GM18505 (cell line): ENCODE results near the gene RBP5.

Source experiments
- ATAC-seq: cut with Tn5 transposase; IDR thresholded peaks from one replicate; pipeline ENCODE4 v1.9.1; 2021; ENCODE audit not compliant: unreplicated experiment
- POLR2A ChIP-seq: IDR thresholded peaks from 4 replicates; pipeline ENCODE4 v1.6.1; 2011; ENCODE audit warnings: borderline replicate concordance; ENCODE audit not compliant: insufficient read depth, insufficient read length; ENCODE audit errors: extremely low read depth

The RBP5 gene, protein sequence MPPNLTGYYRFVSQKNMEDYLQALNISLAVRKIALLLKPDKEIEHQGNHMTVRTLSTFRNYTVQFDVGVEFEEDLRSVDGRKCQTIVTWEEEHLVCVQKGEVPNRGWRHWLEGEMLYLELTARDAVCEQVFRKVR

DNA sequence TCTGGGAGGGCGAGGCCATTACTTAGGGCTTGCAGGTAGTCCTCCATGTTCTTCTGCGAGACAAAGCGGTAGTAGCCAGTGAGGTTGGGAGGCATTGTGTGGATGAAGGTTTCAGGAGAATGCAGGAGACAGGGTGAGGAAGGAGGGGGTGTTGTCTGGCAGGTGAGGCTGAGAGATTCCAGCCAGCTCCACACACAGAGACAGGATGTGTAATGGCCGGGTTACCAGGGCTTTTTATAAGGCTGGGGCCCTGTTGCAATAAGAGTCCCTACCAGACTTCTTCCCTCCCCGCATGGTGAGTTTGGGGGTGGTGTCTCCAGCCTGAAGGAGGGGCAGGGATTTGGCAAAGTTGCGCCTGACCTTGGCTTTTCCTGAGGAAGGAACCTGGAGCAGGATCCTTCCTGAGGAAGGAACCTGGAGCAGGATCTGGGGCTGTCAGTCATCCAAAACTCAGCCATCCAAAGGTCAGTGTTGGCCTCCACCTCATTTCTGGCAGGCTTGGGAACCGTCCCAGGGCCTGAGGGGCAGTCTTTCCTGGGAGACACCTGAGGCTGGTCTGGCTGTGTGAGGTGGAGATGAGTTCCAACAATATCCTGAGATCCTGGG lies at the start of gene RBP5:
Gene RBP5 (minus strand): TSS at position 209 of the 606 bp plus-strand sequence. CDS start 114 bp downstream, at position 95.
- TF ChIP-seq POLR2A, result no peak
- ATAC-seq, result no peak

GRCh38 chr12:7178481-7178880 lies 49.8 kb upstream of the RBP5 start:
- no peak for TF ChIP-seq POLR2A
- ATAC-seq, result no peak

- no peak for TF ChIP-seq POLR2A
- no peak for ATAC-seq
These were observed 47.9 kb upstream of the RBP5 start for GRCh38 chr12:7176595-7176994.

DNA sequence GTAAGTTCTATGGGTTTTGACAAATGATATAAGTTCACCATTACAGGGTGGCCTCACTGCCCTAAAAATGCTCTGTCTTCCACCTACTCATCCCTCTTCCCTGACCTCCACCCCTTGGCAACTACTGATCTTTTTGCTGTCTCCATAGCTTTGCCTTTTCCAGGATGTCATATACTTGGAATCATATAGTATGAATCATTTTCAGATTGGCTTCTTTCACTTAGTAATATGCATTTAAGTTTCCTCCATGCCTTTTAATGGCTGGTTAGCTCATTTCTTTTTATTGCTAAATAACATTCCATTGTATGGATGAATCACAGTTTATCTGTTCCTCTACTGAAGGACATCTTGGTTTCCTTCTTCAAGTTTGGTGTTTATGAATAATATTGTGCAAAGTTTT lies 46.8 kb upstream of the RBP5 start:
- ATAC-seq, result no peak

DNA sequence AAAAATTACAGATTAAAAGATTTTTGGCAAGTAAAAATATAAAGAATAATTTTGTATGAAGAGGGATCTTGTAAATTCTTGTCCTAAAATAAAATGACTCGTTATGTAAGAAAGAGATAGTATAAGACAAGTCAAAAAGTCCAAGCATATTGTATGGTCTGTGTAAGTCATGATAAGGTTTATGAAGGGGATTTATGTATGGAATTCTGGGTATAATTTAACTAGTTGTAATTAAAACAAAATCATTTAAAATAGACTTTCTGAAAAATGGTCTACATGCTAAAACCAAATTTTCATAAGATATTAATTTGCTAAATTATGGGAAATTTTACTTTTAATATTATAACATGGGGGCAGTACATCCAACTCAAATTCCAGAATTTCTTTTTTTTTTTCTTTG lies 43.2 kb upstream of the RBP5 start:
- ATAC-seq, result no peak

More for the DNA sequence above, 46.8 kb upstream of the RBP5 start:
- TF ChIP-seq POLR2A, result no peak

GRCh38 chr12:7169951-7170350 lies 41.3 kb upstream of the RBP5 start:
- ATAC-seq, result no peak
- no peak for TF ChIP-seq POLR2A

More for the DNA sequence above, 43.2 kb upstream of the RBP5 start:
- no peak for TF ChIP-seq POLR2A

DNA sequence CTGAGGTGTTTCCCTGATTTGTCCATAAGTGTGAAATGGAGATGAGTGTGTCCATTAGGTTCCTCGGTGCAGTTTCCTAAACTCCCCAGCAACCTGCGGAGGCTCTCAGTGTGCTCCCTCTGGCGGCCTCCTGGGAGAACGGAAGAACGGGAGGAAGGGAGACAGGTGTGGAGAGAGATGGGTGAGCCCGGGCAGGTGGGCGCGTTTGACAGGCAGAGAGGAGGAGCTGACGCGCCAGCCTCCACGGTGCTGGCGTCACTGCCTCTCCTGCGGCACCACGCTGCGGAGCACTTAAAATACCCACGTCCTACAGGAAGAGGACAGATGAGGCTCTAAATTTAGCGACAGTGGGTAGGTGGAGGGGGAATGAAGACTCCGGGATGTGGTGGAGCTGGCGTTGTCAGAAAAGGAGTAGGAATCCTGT lies 34.0 kb upstream of the RBP5 start:
- no peak for TF ChIP-seq POLR2A
- ATAC-seq, result no peak

GRCh38 chr12:7161811-7162210 lies 33.1 kb upstream of the RBP5 start:
- no peak for ATAC-seq
- no peak for TF ChIP-seq POLR2A

DNA sequence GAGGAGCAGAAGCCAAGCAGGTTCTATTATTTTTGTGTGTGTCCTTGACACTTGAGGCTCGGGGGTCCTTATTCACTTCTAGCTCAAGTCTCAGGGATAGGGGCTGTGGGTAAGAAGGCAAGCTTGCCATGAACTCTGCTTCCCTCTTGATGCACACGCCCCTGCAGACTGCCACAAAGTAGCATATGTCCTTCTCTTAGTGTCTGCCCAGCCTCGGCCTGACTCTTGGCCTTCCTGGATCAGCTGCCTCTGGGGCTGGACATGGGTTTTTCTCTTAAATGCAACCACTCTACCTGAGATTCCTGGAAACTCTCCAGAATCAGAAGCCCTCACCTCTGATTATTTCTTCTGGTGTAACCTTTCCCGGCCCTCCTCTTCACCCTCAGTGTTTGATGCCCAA lies 32.6 kb upstream of the RBP5 start:
- no peak for TF ChIP-seq POLR2A
- ATAC-seq, result no peak

DNA sequence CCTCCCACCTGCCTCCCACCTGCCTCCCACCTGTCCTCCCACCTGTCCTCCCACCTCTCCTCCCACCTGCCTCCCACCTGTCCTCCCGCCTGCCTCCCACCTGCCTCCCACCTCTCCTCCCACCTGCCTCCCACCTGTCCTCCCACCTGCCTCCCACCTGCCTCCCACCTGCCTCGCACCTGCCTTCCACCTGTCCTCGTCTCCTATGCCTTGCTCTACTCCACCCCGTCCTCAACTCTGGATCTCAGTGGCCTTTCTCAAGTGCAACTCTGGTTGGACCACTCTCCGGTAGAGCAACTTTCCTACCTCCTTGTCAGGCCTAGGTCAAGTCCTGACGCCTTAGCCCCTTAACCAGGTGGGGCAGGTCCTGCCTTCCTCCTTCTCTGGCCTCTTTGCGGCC lies 31.5 kb upstream of the RBP5 start:
- ATAC-seq, result no peak
- no peak for TF ChIP-seq POLR2A

DNA sequence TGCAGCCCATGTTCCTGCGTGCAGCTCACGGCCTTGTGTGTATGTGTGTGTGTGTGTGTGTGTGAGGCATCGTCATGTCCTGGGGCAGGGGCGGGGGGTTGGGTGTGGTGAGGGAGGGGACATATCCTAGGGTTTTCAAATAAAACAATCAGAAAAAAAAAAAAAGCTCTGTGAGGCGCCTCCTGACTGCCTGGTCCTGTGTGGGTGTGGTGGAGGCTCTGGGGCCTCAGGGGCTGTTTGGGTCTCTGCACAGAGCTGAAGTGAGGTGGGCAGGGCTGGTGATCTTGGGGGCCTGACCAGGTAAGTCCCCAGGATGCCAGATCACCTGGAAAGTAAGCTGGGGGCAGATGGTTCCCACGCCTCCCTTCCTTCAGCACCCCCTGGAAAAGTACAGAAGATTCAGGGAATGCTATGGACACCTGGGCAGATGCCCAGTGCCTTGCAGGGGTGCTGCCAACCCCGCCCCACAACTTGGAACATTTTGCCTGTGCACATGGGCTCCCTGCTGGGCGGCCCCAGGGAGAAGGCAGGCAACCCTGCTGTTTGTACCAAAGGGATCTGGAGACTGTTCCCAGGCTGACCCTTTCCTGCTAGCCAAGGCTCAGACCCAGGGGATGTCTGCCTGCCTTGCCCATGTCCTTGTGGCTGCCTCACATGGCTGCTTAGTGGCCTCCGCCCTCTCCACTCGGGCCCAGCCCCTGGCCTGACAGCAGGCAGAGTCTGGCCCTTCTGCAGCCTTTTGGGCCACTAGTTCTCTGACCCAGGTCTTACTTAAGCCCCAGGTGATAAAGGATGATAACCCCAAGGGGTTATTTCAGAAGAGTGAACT lies 30.3 kb upstream of the RBP5 start:
- no peak for ATAC-seq
- TF ChIP-seq POLR2A, result no peak

GRCh38 chr12:7157391-7157790 lies 28.7 kb upstream of the RBP5 start:
- no peak for TF ChIP-seq POLR2A
- ATAC-seq, result no peak

GRCh38 chr12:7156259-7157197 lies 27.8 kb upstream of the RBP5 start:
- no peak for ATAC-seq

More at GRCh38 chr12:7156259-7157197, 27.8 kb upstream of the RBP5 start:
- no peak for TF ChIP-seq POLR2A
